Measurements from ENCODE around the gene EPS8. TPM values are rescaled to one million over a fixed set of nuclear protein-coding genes. Genes with fewer than 3 reads are reported as not detected.
"Not testable (repeated sequence)": the region's sequence is repeated elsewhere in the genome, so short reads cannot be mapped to it uniquely, and the experiment has no call there.

Gene EPS8
- total RNA-seq, 4 donors from 2014 or later: 93.7 to 173 (median 109) TPM

DNA sequence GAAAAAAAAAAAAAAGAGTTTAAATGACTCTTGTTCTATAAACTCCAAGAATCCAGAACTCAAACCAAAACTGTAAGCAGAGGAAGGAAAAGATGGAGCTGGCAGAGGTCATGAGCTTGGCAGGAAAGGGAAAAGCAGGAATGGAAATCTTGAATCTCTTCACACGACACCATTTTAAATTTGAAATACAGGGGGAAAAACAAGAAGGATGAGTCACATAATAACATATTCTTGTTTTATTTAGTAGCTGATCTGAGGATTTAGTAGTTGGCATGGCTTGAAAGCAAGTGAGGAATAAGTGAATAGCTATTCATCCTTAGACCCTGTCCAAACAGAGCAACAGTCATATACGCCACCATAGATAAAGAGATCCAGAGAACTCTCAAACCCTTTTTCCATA, 35.0 kb downstream of the EPS8 start:
- H3K4me1 ChIP-seq: peaks cover 0 to 13% of the 10 kb centered on the region in 2 donors
- DNase-seq: peak in 1 of 2 donors; percentile 51
- H3K36me3 ChIP-seq: no peaks in the 10 kb centered on the region
- no peak for TF ChIP-seq POLR2A (IDR thresholded peaks at IDR 0.05)
- TF ChIP-seq, protein P1, sequence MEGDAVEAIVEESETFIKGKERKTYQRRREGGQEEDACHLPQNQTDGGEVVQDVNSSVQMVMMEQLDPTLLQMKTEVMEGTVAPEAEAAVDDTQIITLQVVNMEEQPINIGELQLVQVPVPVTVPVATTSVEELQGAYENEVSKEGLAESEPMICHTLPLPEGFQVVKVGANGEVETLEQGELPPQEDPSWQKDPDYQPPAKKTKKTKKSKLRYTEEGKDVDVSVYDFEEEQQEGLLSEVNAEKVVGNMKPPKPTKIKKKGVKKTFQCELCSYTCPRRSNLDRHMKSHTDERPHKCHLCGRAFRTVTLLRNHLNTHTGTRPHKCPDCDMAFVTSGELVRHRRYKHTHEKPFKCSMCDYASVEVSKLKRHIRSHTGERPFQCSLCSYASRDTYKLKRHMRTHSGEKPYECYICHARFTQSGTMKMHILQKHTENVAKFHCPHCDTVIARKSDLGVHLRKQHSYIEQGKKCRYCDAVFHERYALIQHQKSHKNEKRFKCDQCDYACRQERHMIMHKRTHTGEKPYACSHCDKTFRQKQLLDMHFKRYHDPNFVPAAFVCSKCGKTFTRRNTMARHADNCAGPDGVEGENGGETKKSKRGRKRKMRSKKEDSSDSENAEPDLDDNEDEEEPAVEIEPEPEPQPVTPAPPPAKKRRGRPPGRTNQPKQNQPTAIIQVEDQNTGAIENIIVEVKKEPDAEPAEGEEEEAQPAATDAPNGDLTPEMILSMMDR (IDR thresholded peaks at IDR 0.05): no peak
- intact Hi-C loops (cut with DNase I; ENCODE audit: low total_unique reads): no loop called here
- H3K27me3 ChIP-seq: no peaks in the 10 kb centered on the region
- no peaks in the 10 kb centered on the region for H3K9me3 ChIP-seq
- peak overlapping the region; percentile 82 for H3K27ac ChIP-seq
- H3K4me3 ChIP-seq: no peak overlapping the region

DNA sequence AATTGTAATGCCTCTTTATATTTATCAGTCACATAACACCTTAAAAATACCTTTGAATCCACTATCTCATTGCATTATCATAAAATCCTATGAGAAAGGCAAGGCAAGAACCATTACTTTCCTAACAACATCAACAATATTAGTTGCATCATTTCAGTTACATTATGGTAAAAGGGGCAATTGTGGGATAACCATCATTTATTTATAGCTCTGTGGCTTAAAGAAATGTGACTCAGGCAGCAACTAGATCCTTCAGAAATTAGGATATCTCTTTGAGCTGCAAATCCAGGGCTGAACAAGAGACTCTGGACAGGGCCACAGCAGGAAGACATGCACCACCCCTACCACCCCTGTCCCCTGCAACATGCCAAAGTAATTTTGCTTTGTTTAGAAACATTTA, 36.4 kb downstream of the EPS8 start:
- Histone ChIP-seq H3K4me3 (no peak overlapping the region), H3K27me3 (no peaks in the 10 kb centered on the region), H3K9me3 (no peaks in the 10 kb centered on the region), H3K4me1 (peaks cover 0 to 13% of the 10 kb centered on the region in 2 donors), H3K27ac (peak overlapping the region; percentile 82), H3K36me3 (no peaks in the 10 kb centered on the region)
- TF ChIP-seq, protein P1 (IDR thresholded peaks at IDR 0.05): no peak
- TF ChIP-seq POLR2A (IDR thresholded peaks at IDR 0.05): no peak
- DNase-seq: no peak
- intact Hi-C loops (cut with DNase I; ENCODE audit: low total_unique reads): no loop called here

DNA sequence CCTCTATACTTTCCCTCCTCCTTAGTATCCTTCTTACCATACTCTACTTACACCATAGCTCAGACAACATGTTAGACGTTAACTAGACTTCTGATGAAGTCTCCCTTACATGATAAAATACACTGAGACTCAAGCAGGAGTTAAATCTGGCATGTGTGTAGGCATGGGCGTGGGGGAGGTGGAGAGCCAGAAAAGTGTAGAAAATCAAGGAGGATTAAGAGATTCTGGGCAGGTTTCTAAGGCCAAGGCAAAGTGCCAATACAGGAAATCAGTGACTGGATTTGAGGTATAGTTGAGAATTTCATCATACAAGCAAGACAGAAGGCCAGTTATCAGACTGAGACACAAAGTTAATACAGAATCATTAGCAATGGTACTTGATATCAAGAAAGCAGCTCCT, 37.4 kb downstream of the EPS8 start:
- Histone ChIP-seq H3K36me3 (no peaks in the 10 kb centered on the region), H3K4me3 (no peak overlapping the region), H3K27ac (peak overlapping the region; percentile 26 to 50), H3K4me1 (peaks cover 0 to 13% of the 10 kb centered on the region in 2 donors), H3K9me3 (no peaks in the 10 kb centered on the region), H3K27me3 (no peaks in the 10 kb centered on the region)
- no peak for TF ChIP-seq POLR2A (IDR thresholded peaks at IDR 0.05)
- TF ChIP-seq, protein P1 (IDR thresholded peaks at IDR 0.05): no peak
- intact Hi-C loops (cut with DNase I; ENCODE audit: low total_unique reads): no loop called here
- DNase-seq: no peak

DNA sequence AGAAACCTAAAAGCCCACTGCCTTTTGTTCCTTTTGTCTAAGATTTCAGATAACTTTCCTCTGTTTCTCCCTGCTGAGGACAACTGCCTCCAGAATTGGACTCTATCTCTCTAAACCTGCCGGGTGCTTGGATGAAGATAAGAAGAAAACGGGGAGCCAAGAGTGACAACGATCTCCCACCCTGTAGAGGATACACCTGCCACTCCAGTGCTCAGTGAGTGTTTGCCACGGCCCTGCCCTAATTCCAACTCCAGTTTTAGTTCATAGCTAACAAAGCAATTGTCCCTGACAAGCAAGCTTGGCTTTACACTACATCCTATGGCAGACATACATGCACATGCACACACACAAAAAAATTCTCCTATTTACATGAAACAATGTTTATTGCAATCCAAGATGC, 39.3 kb downstream of the EPS8 start:
- intact Hi-C loops (cut with DNase I; ENCODE audit: low total_unique reads): no loop called here
- H3K9me3 ChIP-seq: no peaks in the 10 kb centered on the region
- DNase-seq: no peak
- no peaks in the 10 kb centered on the region for H3K27me3 ChIP-seq
- no peak for TF ChIP-seq POLR2A (IDR thresholded peaks at IDR 0.05)
- TF ChIP-seq, protein P1 (IDR thresholded peaks at IDR 0.05): no peak
- no peak overlapping the region for H3K4me3 ChIP-seq
- no peaks in the 10 kb centered on the region for H3K4me1 ChIP-seq
- no peaks in the 10 kb centered on the region for H3K36me3 ChIP-seq
- peak overlapping the region; percentile 0 to 50 for H3K27ac ChIP-seq

DNA sequence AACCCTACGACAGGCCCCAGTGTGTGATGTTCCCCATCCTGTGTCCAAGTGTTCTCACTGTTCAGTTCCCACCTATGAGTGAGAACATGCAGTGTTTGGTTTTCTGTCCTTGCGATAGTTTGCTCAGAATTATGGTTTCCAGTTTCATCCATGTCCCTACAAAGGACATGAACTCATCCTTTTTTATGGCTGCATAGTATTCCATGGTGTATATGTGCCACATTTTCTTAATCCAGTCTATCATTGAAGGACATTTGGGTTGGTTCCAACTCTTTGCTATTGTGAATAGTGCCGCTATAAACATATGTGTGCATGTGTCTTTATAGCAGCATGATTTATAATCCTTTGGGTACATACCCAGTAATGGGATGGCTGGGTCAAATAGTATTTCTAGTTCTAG, 47.3 kb downstream of the EPS8 start:
- intact Hi-C loops (cut with DNase I; ENCODE audit: low total_unique reads); H3K36me3 ChIP-seq; H3K4me3 ChIP-seq; H3K27ac ChIP-seq; H3K27me3 ChIP-seq; H3K9me3 ChIP-seq; DNase-seq; H3K4me1 ChIP-seq: not testable (repeated sequence)

DNA sequence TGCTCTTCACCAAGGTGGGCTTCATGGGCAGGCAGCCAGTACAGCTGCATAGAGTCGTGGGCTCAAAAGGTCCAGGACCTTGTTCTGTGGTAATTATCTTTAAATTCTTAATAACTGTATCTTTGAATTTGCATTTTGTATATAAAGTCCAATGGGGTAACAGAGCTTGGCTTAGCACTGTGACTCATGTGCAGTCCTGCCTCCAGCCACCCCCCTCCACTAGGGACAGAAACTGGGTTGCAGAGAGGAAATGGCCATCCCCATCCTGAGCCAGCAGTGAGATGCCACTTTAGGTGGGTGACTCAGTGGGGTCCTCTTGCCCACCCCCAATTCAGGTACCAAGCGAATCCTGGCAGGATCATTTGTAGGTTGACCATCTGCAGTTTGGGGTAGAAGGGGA, 48.1 kb downstream of the EPS8 start:
- TF ChIP-seq POLR2A (IDR thresholded peaks at IDR 0.05): no peak
- TF ChIP-seq, protein P1 (IDR thresholded peaks at IDR 0.05): no peak

DNA sequence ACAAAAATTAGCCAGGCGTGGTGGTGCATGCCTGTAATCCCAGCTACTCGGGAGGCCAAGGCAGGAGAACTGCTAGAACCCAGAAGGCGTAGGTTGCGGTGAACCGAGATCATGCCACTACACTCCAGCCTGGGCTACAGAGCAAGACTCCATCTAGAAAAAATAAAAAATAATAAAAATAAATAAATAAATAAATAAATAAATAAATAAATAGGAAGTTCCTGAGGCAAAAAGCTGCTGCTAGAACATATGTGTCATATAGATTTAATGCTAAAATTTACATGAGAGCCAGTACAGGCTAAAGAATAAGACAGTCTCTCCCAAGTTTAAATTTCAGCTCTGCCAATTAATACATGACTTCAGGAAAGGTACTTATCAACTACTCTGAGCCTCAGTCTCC, 48.8 kb downstream of the EPS8 start:
- H3K9me3 ChIP-seq; H3K4me1 ChIP-seq; H3K27me3 ChIP-seq; intact Hi-C loops (cut with DNase I; ENCODE audit: low total_unique reads); H3K36me3 ChIP-seq; H3K27ac ChIP-seq; DNase-seq; H3K4me3 ChIP-seq: not testable (repeated sequence)

More for the DNA sequence above, 48.1 kb downstream of the EPS8 start:
- Histone ChIP-seq H3K4me1 (no peaks in the 10 kb centered on the region), H3K9me3 (no peaks in the 10 kb centered on the region), H3K36me3 (no peaks in the 10 kb centered on the region), H3K27ac (no peak overlapping the region), H3K4me3 (no peak overlapping the region), H3K27me3 (no peaks in the 10 kb centered on the region)
- no peak for DNase-seq
- intact Hi-C loops (cut with DNase I; ENCODE audit: low total_unique reads): no loop called here
